Panc1 (cell line): ENCODE data around the gene TTC16. TPM values are rescaled to one million over a fixed set of nuclear protein-coding genes. Genes with fewer than 3 reads are reported as not detected.

Experiments used
- ATAC-seq: fragments of 200-7000 bp; cut with Tn5 transposase; 2 replicates; pipeline ENCODE4 v1.9.1; 2020; ENCODE audit warnings: mild to moderate bottlenecking, moderate library complexity
- BruUV-seq: library from RNA; stranded (reverse); fragments of 400-500 nt; replicated peaks from 2 replicates; lab custom pipeline; 2021; lab: Mats Ljungman, UMichigan
- CTCF ChIA-PET: fragments of 300-600 bp; sonication (Branson Sonifier 250); formaldehyde crosslinking; loops from one replicate; lab custom pipeline; 2022; ENCODE audit warnings: antibody characterized with exemption; lab: Charles Lee
- POLR2A ChIA-PET: fragments of 300-600 bp; sonication (Branson Sonifier 250); formaldehyde crosslinking; loops from one replicate; lab custom pipeline; 2022; ENCODE audit warnings: antibody characterized with exemption; lab: Charles Lee
- DNase-seq: peaks from one replicate; pipeline ENCODE4 v3.0.0-alpha.2; 2010; ENCODE audit warnings: low read depth, low spot score
- H3K27ac ChIP-seq: 2 replicates; pipeline ENCODE4 v1.5.1; 2011; ENCODE audit warnings: mild to moderate bottlenecking, low read length, inconsistent platforms
- H3K27me3 ChIP-seq: fragments of 200-500 bp; sonication (Bioruptor generic); 2 replicates; pipeline ENCODE4 v1.6.0; 2014; ENCODE audit warnings: low read length, inconsistent platforms; ENCODE audit not compliant: control insufficient read depth, insufficient read depth
- H3K36me3 ChIP-seq: fragments of 200-500 bp; sonication (Bioruptor generic); 2 replicates; pipeline ENCODE4 v1.5.1; 2014; ENCODE audit warnings: inconsistent platforms, mild to moderate bottlenecking, low read length, moderate library complexity; ENCODE audit not compliant: control insufficient read depth, insufficient read depth
- H3K4me1 ChIP-seq: 2 replicates; pipeline ENCODE4 v1.5.1; 2011; ENCODE audit warnings: inconsistent platforms, mild to moderate bottlenecking, low read length, moderate library complexity; ENCODE audit not compliant: control insufficient read depth, insufficient read depth
- H3K4me3 ChIP-seq, 2 experiments: 2 replicates each; pipeline ENCODE4 v1.5.1; 2011 to 2012; ENCODE audit warnings: low read depth in 2 of 2, low read length in 2 of 2, mild to moderate bottlenecking in 2 of 2, inconsistent platforms in 1 of 2, moderate library complexity in 1 of 2
- H3K9me3 ChIP-seq: fragments of 200-500 bp; sonication (Bioruptor generic); 2 replicates; pipeline ENCODE4 v1.5.1; 2014; ENCODE audit warnings: low read depth, mild to moderate bottlenecking, inconsistent platforms, low read length, moderate library complexity; ENCODE audit not compliant: control insufficient read depth, insufficient read depth
- CTCF ChIP-seq: fragments of 450-650 bp; IDR thresholded peaks from 2 replicates; pipeline ENCODE4 v1.5.1; 2017; ENCODE audit warnings: mild to moderate bottlenecking
- POLR2AphosphoS5 ChIP-seq: IDR thresholded peaks from 2 replicates; pipeline ENCODE4 v1.6.1; 2012; ENCODE audit warnings: mild to moderate bottlenecking, low read depth, low read length, moderate library complexity
- REST ChIP-seq, 2 experiments: IDR thresholded peaks; 2 replicates each; pipeline ENCODE4 v1.6.1; 2011 to 2012; ENCODE audit warnings: low read depth in 2 of 2, control low read depth in 1 of 2, low read length in 1 of 2, mild to moderate bottlenecking in 1 of 2, moderate library complexity in 1 of 2; ENCODE audit not compliant: insufficient read depth in 1 of 2
- SIN3A ChIP-seq: IDR thresholded peaks from 2 replicates; pipeline ENCODE4 v1.6.1; 2012; ENCODE audit warnings: low read depth, mild to moderate bottlenecking, low read length, moderate library complexity, borderline replicate concordance; ENCODE audit not compliant: insufficient read depth
- TCF7L2 ChIP-seq: IDR thresholded peaks from 2 replicates; pipeline ENCODE4 v1.6.1; 2011; ENCODE audit warnings: mild to moderate bottlenecking, low read depth, low read length, inconsistent platforms
- in situ Hi-C: cut with HindIII; loops from 2 replicates; pipeline ENCODE4 v1.10.0; 2016; ENCODE audit warnings: low sequenced_read_pairs, low pct_unique_long_range_greater_than_20kb
- intact Hi-C: fragments of 100-400 bp; cut with micrococcal nuclease; formaldehyde crosslinking; loops from one replicate; pipeline ENCODE4 v1.10.0; 2022; ENCODE audit not compliant: unreplicated experiment
- total RNA-seq: library from RNA; stranded (reverse); gene quantifications from one replicate; pipeline ENCODE4 v1.2.1, GENCODE V29; 2021; ENCODE audit not compliant: unreplicated experiment

TTC16 gene
- total RNA-seq, 1 experiment from 2014 or later: 0.05 TPM

DNA sequence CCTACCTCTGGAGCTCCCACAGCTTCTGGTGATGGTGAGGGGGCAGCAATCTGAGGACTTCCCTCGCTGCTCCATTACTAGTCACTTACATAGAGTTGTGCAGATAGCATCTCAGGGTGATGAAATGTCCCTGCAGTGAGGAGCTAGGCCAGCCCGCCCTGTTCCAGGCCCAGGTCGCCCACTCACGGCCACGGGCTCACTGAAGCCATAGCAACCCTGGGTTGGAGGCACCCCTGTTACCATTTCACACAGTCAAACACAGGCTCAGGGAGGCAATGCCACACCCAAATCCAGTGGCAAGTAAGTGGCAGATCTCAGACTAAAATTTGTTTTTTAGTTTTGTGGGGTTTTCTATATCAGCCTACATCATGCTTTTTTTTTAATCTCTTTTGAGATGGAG lies 43.0 kb downstream of the TTC16 start:
- CTCF ChIA-PET: interaction anchor here (0.7 kb wide), 1 partner anchor 8 kb away, joined by 3 read pairs; no protein-coding TSS in a partner anchor
- POLR2A ChIA-PET: no interaction called here
- no TSS peak for BruUV-seq

GRCh38 chr9:127761061-127761460 lies 45.2 kb downstream of the TTC16 start:
- no TSS peak for BruUV-seq
- H3K9me3 ChIP-seq: no peaks in the 10 kb centered on the region
- ATAC-seq (no peak), DNase-seq (no peak)
- TF ChIP-seq REST (IDR thresholded peaks at IDR 0.05; ENCODE audit: insufficient read depth in 1 of 2, low read depth in 2 of 2, low read length in 1 of 2) (no peak), TCF7L2 (no peak), CTCF (no peak), SIN3A (no peak)
- H3K4me3 ChIP-seq: no peak overlapping the region
- no peaks in the 10 kb centered on the region for H3K27me3 ChIP-seq
- no peak overlapping the region for H3K27ac ChIP-seq
- in situ Hi-C loops (no loop called here), intact Hi-C loops (no loop called here)
- no peaks in the 10 kb centered on the region for H3K4me1 ChIP-seq
- H3K36me3 ChIP-seq: no peaks in the 10 kb centered on the region
- POLR2A ChIA-PET: no interaction called here
- CTCF ChIA-PET: no interaction called here

More for the DNA sequence above, 43.0 kb downstream of the TTC16 start:
- TF ChIP-seq POLR2AphosphoS5 (no peak), SIN3A (no peak), TCF7L2 (no peak), REST (IDR thresholded peaks at IDR 0.05; ENCODE audit: insufficient read depth in 1 of 2, low read depth in 2 of 2, low read length in 1 of 2) (no peak), CTCF (no peak)
- no peaks in the 10 kb centered on the region for H3K9me3 ChIP-seq
- intact Hi-C loops: no loop called here
- peaks cover 2% of the 10 kb centered on the region; the same call in 1 of the 2 replicates for H3K27me3 ChIP-seq
- H3K36me3 ChIP-seq: no peaks in the 10 kb centered on the region
- no peak overlapping the region for H3K4me3 ChIP-seq
- H3K4me1 ChIP-seq: no peaks in the 10 kb centered on the region
- in situ Hi-C loops: no loop called here
- ATAC-seq (no peak), DNase-seq (no peak)
- no peak overlapping the region for H3K27ac ChIP-seq
